GM10266 (cell line): ENCODE data around the gene CDA.

Source experiments
- DNase-seq: peaks from one replicate; pipeline ENCODE4 v3.0.0; 2012; ENCODE audit errors: extremely low spot score
- TF ChIP-seq, protein P1 (sequence below): IDR thresholded peaks from 2 replicates; pipeline ENCODE4 v1.5.1; 2012; ENCODE audit warnings: mild to moderate bottlenecking, low read depth; ENCODE audit not compliant: control insufficient read depth, insufficient read depth; ENCODE audit errors: missing control alignments

The CDA gene

DNA sequence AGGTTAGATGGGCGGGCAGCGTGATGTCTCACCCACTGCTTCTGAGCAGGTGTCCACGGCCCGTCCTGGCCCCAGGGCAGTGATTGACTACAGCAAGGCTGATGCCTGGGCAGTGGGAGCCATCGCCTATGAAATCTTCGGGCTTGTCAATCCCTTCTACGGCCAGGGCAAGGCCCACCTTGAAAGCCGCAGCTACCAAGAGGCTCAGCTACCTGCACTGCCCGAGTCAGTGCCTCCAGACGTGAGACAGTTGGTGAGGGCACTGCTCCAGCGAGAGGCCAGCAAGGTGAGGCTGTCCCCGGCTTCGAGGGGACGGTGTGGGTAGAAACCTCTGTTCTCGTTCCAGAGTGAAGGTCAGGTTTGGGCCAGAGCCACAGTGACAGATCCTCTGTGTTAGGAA is 60.0 kb downstream of the CDA start:
- DNase-seq: no peak
- TF ChIP-seq, protein P1, sequence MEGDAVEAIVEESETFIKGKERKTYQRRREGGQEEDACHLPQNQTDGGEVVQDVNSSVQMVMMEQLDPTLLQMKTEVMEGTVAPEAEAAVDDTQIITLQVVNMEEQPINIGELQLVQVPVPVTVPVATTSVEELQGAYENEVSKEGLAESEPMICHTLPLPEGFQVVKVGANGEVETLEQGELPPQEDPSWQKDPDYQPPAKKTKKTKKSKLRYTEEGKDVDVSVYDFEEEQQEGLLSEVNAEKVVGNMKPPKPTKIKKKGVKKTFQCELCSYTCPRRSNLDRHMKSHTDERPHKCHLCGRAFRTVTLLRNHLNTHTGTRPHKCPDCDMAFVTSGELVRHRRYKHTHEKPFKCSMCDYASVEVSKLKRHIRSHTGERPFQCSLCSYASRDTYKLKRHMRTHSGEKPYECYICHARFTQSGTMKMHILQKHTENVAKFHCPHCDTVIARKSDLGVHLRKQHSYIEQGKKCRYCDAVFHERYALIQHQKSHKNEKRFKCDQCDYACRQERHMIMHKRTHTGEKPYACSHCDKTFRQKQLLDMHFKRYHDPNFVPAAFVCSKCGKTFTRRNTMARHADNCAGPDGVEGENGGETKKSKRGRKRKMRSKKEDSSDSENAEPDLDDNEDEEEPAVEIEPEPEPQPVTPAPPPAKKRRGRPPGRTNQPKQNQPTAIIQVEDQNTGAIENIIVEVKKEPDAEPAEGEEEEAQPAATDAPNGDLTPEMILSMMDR: no peak

DNA sequence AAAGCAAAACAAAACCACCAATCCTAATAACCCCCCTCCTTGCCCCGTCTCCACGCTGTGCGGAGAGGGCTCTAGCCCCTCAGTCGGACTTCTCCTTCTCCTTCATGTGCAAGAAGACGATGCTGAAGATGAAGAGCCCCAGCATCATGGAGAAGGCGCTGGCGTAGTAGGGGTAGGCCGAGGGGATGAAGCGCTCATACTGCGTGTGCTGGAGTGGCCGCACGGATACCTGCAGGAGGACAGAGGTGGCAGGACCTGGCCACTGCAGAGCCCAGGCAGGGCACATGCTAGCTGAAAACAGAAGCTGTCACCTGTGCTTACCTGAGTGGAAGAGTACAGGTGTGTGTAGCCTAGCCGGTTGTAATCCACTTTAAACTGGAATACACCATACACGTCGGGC is 63.4 kb downstream of the CDA start:
- no peak for DNase-seq

DNA sequence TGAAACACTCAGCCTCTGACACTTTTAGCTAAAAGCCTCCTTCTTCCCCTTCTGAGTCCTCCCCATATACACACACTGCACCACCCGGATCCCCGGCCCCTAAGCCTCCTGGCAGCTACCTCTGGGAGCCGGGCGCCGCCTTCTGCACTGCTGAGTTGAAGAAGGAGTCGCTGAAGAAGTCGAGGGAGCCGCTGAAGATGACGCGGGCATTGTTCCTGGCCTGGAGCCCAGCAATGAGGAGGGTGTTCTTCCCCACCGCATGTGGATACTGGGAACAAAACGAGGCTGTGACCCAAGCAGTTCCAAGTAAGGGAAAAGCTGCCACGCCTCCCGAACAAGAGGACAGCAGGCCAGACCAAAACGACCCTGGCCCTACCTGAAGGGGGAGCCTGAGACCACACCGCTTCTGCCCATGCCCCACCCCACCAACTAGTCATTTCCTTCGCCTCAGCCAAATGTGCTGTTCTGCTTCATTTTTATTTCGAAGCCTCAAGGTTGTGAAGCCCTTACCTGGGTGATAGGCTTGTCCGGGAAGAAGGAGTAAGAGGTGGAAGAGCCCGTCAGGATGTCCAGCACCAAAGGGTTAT is 65.3 kb downstream of the CDA start:
- no peak for DNase-seq
- TF ChIP-seq, protein P1: no peak

More for the DNA sequence above, 63.4 kb downstream of the CDA start:
- TF ChIP-seq, protein P1: no peak

DNA sequence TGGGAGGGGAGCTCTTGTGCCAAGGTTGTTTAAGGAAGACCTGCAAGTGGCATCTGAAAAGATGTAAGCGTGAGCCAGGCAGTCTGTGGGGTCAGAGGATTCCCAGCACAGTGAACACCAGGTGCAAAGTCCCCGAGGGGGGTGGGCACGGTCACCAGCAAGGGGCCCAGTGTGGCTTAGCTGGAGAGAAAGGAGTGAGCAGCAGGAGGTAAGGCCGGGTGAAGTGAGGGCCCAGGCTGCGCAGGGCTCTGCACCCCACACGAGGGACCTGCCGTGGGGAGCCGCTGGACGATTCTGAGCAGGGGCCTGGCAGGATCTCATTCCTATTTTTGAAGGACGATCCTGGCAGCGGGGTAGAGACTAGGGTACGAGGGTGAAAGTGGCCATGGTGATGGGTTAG is 68.1 kb downstream of the CDA start:
- no peak for DNase-seq
- TF ChIP-seq, protein P1: no peak

DNA sequence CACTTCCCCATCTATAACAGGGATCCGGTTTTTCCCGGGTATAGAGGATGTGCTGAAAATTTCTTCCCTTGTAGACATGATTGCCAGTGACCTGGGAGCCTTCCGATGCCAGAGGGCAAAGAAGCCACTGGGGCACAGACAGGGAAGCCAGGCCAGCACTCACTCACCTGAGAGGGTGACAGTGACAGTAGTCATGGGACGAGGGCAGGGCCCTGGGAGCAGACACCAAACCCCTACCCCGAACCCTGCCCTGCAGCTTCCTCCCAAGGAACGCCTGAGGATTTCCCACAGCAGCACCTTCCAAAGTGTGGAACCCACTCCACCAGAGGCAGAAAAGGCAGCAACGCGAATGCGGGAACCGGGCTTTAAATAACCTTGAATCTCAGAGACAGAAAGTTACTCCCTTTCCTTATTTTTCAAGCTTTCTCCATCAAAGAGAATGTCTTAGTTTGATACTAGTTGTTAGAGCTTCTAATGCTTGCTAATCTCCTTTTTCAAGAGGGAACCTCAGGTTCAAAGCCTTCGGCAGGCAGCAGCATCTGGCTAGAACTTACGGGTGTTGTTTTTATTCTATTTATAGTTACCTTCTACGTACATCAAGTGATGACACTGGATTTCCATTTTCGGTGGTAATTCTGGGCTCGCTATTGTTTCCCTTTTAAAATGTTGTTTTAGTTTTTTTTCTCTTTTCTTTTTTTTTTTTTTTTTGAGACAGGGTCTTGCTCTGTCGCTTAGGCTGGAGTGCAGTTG is 69.4 kb downstream of the CDA start:
- TF ChIP-seq, protein P1: no peak
- no peak for DNase-seq

DNA sequence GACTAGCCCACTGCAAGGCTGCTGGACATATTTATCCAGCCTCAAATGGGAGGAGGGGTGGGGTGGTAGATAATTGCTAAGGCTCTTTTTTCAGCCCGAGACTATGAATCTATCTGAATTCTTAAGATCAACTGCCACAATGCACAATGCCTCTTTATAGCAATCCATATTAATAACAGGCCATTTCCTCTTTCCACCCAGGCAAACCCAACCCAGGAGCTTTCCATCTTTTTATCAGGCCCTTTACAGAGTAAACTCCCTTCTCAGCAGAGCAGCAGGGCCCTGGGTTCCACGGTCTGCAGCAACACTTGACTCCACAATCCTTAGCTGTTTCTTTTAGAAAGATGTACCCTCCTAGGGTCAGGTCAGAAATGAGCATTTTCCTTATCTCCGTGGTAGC is 71.5 kb downstream of the CDA start:
- no peak for DNase-seq
- TF ChIP-seq, protein P1: no peak

DNA sequence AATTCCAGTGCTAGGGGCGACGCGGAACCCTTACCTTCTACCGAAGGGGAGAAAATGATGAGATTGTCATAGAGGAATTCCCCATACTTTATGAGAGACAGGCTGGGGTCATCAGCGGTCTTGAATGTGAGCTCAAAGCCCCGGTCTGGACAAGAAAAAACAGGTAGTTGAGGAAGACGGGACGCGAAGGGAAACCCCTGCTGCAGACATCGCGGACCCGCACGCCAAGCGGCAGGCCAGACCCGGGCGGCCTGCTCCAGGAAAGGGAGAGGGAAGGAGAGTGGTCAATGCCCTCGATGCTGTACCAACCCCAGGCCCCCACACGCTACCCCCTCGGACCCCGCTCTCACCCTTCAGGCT is 71.9 kb downstream of the CDA start:
- TF ChIP-seq, protein P1: no peak
- DNase-seq: no peak
